Measurements from ENCODE around the gene USP54.

USP54 gene

DNA sequence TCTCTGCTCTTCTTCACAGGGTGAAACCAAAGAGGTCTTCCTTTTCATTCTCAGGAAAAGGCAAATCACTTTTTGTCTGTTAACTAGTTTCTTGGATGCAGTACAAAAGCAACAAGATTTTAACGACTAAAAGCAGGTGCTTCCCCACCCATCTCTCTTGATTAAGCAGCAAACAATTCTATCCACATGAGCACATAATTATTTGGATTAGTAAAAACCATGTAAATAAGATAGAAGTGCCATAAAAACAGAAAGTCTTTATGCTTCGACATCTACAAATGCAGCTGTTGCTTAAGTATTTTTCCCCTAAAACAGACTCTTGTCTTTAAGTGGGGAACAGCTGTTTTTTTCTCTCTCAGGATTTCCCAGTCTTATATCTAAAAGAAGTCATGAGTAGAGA, 37.4 kb downstream of the USP54 start:
- TF ChIP-seq FOXP2 (optimal IDR thresholded peaks at IDR 0.05; ENCODE audit: borderline replicate concordance, extremely low read depth, extremely low read length, insufficient read depth) (no peak), TAF1 (IDR thresholded peaks at IDR 0.05; ENCODE audit: borderline replicate concordance, insufficient read depth, low read length) (no peak), SIN3A (IDR thresholded peaks at IDR 0.05; ENCODE audit: borderline replicate concordance, insufficient read depth, low read length) (no peak), POLR2AphosphoS5 (IDR thresholded peaks at IDR 0.05; ENCODE audit: low read depth, low read length) (no peak)
- TF ChIP-seq, protein P1, sequence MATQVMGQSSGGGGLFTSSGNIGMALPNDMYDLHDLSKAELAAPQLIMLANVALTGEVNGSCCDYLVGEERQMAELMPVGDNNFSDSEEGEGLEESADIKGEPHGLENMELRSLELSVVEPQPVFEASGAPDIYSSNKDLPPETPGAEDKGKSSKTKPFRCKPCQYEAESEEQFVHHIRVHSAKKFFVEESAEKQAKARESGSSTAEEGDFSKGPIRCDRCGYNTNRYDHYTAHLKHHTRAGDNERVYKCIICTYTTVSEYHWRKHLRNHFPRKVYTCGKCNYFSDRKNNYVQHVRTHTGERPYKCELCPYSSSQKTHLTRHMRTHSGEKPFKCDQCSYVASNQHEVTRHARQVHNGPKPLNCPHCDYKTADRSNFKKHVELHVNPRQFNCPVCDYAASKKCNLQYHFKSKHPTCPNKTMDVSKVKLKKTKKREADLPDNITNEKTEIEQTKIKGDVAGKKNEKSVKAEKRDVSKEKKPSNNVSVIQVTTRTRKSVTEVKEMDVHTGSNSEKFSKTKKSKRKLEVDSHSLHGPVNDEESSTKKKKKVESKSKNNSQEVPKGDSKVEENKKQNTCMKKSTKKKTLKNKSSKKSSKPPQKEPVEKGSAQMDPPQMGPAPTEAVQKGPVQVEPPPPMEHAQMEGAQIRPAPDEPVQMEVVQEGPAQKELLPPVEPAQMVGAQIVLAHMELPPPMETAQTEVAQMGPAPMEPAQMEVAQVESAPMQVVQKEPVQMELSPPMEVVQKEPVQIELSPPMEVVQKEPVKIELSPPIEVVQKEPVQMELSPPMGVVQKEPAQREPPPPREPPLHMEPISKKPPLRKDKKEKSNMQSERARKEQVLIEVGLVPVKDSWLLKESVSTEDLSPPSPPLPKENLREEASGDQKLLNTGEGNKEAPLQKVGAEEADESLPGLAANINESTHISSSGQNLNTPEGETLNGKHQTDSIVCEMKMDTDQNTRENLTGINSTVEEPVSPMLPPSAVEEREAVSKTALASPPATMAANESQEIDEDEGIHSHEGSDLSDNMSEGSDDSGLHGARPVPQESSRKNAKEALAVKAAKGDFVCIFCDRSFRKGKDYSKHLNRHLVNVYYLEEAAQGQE (IDR thresholded peaks at IDR 0.05; ENCODE audit: insufficient read depth in 1 of 2, low read depth in 2 of 2, low read length in 2 of 2), result no peak

DNA sequence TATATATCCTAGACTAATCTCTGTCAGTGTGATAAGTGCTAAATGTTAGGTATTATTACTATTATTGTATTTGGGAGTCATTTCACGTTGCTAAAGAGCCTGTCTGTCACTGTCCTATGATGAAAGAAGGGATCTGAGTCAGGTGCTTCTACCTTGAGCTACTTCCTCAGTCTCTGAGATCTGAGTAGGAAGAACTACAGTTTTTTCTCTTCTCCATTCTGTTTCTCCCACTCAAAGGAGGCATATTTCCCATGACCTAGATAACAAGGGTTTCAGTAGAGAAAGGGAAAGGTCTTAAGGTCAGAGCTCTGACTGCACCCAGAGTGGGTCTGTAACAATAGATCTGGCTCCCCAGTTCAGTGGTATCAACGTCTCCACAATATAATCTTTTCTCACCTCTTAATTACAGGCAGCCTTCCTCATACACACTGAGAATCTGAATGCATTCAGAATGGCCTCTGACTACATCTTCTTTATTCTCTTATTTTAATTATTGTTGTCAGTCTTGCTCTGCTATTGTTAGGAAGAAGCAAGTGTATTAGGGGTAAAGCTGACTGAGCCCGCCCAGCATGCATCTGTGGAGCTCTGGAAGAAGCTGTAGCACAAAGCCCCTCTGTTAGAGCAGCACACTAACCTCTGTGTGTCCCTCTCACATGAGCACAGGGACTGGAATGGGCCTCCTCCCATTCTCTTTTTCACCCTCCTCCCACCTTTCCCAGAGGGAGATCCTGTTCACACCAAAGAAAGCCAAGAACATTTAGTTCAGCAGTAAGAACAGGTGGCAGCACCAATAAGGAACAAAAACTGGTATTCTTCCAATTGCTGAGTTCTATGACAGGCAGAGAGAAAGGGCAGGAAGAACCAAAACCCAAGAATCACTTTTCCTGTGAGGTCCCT, 38.1 kb downstream of the USP54 start:
- TF ChIP-seq SIN3A (IDR thresholded peaks at IDR 0.05; ENCODE audit: borderline replicate concordance, insufficient read depth, low read length) (no peak), TAF1 (IDR thresholded peaks at IDR 0.05; ENCODE audit: borderline replicate concordance, insufficient read depth, low read length) (no peak), POLR2AphosphoS5 (IDR thresholded peaks at IDR 0.05; ENCODE audit: low read depth, low read length) (no peak), FOXP2 (optimal IDR thresholded peaks at IDR 0.05; ENCODE audit: borderline replicate concordance, extremely low read depth, extremely low read length, insufficient read depth) (no peak)
- TF ChIP-seq, protein P1 (IDR thresholded peaks at IDR 0.05; ENCODE audit: insufficient read depth in 1 of 2, low read depth in 2 of 2, low read length in 2 of 2), result no peak

DNA sequence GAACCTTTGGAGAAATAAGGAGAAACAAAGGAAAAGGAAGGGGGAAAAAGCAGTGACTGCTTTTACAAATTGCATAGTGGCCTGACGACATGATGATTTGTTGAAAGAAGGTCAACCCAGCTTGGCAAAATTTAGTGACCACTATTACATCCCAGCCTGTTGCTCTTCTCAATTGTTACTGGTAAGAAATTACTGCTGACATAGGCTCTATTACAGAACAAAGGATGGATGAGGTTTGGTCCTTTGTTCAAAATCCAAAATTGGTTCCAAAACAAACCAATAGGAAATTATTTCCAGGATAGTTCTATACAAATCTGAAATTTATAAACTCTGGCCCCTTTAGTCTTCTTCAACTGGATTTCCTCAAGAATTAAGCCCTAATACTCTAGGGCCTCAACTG, 39.6 kb downstream of the USP54 start:
- TF ChIP-seq SIN3A (IDR thresholded peaks at IDR 0.05; ENCODE audit: borderline replicate concordance, insufficient read depth, low read length) (no peak), FOXP2 (optimal IDR thresholded peaks at IDR 0.05; ENCODE audit: borderline replicate concordance, extremely low read depth, extremely low read length, insufficient read depth) (no peak), POLR2AphosphoS5 (IDR thresholded peaks at IDR 0.05; ENCODE audit: low read depth, low read length) (no peak), TAF1 (IDR thresholded peaks at IDR 0.05; ENCODE audit: borderline replicate concordance, insufficient read depth, low read length) (no peak)
- TF ChIP-seq, protein P1 (IDR thresholded peaks at IDR 0.05; ENCODE audit: insufficient read depth in 1 of 2, low read depth in 2 of 2, low read length in 2 of 2), result no peak

DNA sequence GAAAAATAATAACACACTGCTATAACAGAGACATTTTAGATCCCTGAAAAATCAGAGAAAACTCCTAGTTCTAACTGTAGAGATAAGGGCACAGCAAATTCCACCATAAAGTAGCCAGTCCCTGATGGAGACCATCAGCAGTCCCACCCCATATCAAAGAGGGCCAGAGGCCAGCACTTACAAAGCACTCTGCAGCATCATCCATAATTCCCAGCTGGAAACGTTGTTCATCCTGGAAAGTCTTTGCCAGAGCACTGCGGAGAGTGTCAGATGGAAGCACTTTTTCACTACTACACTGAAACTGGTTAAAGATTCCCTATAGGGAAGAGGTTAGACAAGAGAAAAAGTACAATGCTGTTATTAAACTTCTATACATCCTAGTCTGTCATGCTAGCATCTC, 45.8 kb downstream of the USP54 start:
- TF ChIP-seq TAF1 (IDR thresholded peaks at IDR 0.05; ENCODE audit: borderline replicate concordance, insufficient read depth, low read length) (no peak), FOXP2 (optimal IDR thresholded peaks at IDR 0.05; ENCODE audit: borderline replicate concordance, extremely low read depth, extremely low read length, insufficient read depth) (no peak), POLR2AphosphoS5 (IDR thresholded peaks at IDR 0.05; ENCODE audit: low read depth, low read length) (no peak), SIN3A (IDR thresholded peaks at IDR 0.05; ENCODE audit: borderline replicate concordance, insufficient read depth, low read length) (no peak)
- TF ChIP-seq, protein P1 (IDR thresholded peaks at IDR 0.05; ENCODE audit: insufficient read depth in 1 of 2, low read depth in 2 of 2, low read length in 2 of 2), result no peak

All from PFSK-1 (cell line).